NCI-H1694 (cell line): ENCODE results near the gene MTUS2.
"Not testable (repeated sequence)": the region's sequence is repeated elsewhere in the genome, so short reads cannot be mapped to it uniquely, and the experiment has no call there.

Experiments used
- DNase-seq: peaks from one replicate; lab custom pipeline; 2025; lab: John Stamatoyannopoulos, UW

Gene MTUS2

DNA sequence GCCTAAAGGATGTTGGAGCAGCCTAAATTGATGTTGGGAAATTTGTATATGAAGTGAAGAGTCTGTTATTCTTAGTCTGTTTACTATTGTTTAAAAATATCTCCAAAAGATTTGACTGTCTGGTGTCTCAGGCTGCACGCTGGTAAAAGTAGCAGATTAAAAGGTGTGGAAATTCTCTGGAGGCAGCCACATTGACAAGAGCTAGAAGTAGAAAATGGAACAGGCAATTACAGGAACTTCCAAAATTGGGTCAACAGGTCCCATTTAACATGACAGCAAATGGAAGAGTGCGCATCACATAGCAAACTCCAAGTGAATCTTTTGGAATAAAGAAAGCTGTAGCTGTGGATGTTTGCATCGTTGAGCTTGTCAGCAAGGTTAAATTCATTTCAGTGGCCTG, 138.3 kb downstream of the MTUS2 start:
- no peak for DNase-seq

- DNase-seq: no peak
These were observed 143.9 kb downstream of the MTUS2 start for GRCh38 chr13:28964052-28964451.

- DNase-seq: no peak
These were observed 144.7 kb downstream of the MTUS2 start for GRCh38 chr13:28964803-28965202.

DNA sequence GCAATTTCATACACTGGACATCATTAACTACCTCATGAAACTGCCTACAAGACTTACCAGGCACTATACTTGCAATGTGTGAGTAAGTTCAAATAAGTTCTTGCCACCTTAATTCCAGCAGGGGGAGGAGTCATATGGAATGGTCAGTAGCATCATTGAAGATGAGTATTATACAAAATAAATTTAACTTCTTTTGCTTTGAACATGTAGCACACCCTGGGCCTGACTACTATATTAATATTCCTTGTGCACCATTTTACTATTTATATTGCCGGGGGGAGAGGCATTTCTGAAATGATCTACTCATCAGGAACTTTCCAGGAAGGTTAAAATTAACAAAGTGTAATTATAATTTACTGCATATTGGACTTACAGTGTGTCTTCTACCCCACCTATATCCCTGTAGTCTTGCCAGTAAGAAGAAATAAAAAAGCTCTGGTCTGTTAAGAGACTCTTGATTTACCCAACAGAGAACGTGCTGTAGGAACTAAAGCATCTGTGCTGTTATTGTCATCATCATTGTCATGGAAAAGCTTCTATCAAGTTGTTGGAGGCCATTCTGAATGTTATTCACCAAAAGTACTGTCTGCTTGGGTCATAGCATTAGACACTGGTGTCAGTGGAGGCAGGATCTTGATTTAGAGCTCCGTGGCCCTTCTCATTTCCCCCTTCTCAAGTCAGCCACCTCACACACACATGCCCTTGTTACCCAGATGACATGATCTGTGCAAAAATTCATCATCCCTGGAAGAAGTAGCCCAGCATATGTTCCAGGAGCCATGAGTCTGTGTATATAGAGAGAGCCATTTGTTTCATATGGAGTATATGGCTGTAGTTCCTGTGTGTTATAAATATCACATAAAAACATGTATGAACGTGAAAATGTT, 147.1 kb downstream of the MTUS2 start:
- no peak for DNase-seq

GRCh38 chr13:28976195-28976594, 156.1 kb downstream of the MTUS2 start:
- no peak for DNase-seq

DNA sequence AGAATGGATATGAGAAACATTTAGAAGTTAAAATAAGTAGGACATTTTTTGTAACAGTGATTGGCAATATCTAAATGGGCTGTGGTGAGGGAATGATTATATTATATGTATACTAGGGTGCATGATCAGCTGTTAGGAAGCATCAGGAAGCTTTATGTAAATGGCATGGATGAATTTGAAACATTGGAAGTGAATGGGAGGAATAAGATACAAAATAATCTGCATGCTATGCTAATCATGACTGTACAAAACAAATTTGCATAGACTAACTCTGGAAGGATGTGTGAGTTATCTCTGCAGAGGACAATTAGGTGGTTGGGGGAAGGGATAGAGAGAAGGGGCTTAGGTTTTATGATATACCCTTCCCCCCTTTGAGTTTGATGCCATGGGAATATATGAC, 156.5 kb downstream of the MTUS2 start:
- no peak for DNase-seq

DNA sequence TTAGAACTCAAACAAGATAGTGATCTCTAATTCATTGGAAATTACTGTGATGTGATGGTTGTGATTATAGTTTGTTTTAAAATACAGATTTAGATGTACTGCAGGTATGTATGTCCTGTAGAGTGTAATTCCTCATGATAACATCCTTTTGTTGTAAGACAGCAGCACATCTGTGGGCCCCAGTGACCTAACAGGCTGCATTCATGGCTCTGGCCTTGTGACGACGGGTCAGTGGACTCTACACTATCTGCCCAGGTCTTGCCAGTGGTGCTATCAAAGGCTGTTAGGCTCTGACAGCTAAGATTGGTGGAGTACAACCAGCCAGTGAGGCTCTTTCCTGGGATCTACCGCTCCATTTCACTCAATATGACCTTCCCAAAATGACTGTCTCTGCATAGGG, 158.4 kb downstream of the MTUS2 start:
- no peak for DNase-seq

- no peak for DNase-seq
These were observed 161.4 kb downstream of the MTUS2 start for GRCh38 chr13:28981530-28981929.

DNA sequence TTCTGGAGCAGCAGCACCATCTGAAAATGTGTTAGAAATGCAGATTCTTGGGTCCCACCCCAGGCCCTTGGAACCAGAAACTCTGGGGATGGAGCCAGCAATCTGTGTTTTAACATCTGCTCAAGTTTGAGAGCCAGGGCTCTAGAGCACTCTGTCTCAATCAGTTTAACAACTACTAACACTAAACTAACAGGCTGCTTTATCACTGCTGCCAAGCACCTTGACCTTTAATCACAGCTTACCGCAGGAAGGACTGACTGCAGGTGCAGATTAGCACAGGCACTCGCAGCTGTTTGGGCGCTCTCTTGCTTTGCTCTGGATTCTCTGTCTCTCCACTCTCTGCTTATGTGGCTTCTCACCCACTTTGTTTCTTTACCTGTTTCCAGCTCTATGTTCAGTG, 163.5 kb downstream of the MTUS2 start:
- DNase-seq: no peak

- no peak for DNase-seq
These were observed 164.2 kb downstream of the MTUS2 start for GRCh38 chr13:28984326-28984725.

DNA sequence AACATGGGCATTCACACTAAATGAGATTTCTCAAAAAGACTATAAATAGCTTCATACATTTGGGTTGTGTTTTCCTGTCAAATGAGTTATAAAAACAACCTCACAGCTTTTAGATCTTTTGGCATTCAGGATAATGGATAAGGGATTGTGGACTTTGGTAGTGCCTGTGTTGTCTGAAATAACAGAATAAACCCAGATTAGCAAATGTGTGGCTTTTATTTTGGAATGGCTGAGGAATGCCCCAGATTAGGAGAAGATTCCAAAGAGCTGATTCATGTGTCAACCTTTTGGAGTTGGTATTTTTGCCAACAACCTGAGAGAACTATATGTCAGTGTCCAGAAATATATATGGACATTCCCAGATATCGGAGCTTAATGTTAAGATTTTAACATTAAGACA, 164.7 kb downstream of the MTUS2 start:
- DNase-seq: no peak

- DNase-seq: not testable (repeated sequence)
These were observed 170.2 kb downstream of the MTUS2 start for GRCh38 chr13:28990378-28990777.

- DNase-seq: no peak
These were observed 171.6 kb downstream of the MTUS2 start for GRCh38 chr13:28991764-28992163.

DNA sequence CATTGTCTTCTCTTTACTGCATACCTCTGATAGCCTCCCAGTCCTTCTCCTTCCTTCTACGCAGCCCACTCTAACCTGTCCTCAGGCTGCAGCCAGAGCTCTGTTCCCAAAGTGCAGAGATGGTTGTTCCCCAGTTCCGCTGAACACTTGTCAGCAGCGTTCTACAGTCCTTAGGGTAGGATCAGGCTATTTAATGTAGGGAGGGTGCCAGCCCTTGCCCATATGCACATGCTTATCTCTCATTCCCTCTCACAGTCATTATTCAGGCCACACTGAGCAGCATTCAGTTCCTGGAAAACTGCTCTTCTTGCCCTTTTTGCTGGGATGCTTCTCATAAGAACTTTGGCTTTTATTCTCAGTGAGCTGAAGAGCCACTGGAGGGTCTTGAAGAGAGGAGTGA, 180.7 kb downstream of the MTUS2 start:
- DNase-seq: no peak

DNA sequence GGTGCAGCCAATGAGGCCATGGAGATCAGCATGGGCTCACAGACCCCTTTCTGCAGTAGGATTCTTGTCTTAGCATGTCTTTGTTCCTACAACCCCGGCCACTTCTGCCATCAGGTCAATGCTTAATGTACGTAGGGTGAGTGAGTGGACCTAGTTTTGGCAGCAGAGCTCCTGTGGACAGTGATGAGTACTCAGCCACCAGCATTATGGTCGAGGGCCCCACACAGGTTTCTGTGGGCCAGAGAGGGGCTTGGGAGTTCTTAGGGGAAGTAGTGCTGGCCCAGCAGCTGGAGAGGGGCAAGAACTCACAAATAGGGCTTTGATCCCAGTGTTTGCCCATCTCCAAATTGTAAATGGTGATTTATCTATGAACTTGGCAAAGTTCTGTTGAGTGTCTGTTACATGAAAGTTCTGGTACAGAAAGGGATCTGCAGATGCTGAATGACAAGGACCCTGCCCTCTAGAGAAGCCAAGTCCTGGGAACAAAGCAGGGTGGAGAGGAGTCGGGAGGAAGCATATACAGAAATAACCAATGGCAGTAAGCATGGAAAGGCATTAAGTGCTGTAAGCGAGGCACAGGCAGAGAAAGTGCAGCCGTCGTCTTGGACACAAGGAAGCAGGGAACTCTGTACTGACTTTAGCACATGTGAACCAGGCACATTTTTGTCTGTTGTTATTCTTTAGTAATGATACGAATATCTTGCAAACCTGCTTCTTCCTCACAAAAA, 185.1 kb downstream of the MTUS2 start:
- no peak for DNase-seq

GRCh38 chr13:29005763-29006120, 185.6 kb downstream of the MTUS2 start:
- no peak for DNase-seq

DNA sequence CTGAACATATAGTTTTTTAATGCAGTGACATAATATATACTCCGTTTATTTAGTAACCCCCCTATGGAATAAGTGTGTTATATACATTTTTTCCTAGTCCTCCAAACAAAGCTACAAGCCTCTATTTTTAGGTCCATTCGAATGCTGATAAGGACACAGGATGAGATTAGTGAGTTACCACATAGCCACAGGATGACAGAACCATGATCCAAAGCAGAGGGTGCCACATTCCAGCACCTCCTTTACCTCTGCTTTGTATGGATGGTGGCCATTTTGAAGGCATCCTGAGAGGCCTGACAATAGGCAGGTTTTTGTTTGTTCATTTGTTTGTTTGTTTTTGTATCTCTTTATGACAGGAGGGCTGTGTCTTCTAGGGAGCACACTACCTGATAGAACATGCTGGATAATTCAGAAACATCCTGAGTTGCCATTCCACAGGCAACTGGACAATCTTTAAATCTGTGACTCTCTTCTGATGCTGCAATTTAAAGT, 186.3 kb downstream of the MTUS2 start:
- no peak for DNase-seq

GRCh38 chr13:29008296-29008695, 188.2 kb downstream of the MTUS2 start:
- DNase-seq: no peak

DNA sequence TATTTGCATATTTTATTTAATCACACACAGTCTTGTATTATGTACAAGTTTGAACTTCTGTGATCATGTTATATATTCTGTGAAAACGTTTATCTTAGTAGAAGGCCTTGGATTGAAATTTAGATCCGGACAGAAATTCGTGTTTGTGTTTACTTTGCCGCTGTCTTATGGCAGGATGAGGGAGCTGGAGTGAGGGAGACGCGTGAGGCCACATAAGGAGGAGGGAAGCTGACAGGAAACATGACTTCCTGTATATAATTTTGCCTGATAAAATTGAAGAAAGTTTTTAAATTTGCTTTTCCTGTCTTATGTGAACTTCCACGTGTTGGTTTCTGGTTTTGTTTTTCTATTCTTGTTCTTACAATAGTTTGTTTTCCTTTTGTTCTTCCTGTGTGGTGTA, 200.2 kb downstream of the MTUS2 start:
- no peak for DNase-seq

GRCh38 chr13:29021311-29021710, 201.2 kb downstream of the MTUS2 start:
- no peak for DNase-seq

DNA sequence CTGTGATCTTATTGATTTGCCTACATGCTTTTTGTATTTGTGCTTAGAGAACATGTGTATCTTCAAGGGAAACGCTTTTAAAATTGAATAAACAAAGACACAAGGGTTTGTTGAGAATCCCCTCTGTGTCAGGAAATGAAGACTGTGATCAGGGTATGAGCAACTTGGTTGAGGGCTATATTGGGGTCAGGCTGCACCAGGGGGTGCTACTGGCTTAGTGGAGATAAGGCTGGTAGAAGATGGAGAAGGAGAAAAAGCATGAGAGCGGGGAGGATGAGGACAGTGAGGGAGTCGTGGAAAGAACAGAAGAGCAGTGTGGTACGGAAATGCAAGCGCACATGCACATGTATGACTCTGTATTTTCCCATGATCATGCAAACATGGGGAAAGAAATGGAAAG, 201.6 kb downstream of the MTUS2 start:
- no peak for DNase-seq

- no peak for DNase-seq
These were observed 202.3 kb downstream of the MTUS2 start for GRCh38 chr13:29022410-29022809.

DNA sequence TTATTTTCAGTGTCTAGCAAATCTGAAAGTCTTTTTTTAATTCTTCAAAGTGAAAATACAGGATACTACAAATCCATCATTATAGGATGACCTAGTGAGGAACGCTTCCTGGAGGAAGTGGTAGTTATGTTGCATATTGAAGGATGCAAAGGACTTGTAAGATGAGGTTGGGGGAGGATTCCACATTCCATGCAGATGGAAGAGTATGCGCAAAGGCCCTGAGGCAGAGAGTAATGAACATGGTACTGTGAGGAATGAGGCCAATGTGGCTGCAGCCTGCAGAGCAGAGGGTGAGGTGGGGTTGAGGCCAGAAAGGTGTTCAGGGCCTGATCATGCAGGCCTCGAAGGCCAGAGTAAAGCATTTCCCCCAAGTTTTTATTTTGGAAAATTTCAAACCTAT, 202.8 kb downstream of the MTUS2 start:
- DNase-seq: no peak
